Hematopoietic multipotent progenitor cell treated with erythropoietin and hydrocortisone succinate and interleukin-3 and kit ligand, for 4 days (in vitro differentiated cells): ENCODE measurements around the gene OR2T27.
"Not testable (repeated sequence)": the region's sequence is repeated elsewhere in the genome, so short reads cannot be mapped to it uniquely, and the experiment has no call there.

Experiments
- DNase-seq: peaks from one replicate; pipeline ENCODE4 v3.0.0-alpha.2; 2015

Gene OR2T27, protein sequence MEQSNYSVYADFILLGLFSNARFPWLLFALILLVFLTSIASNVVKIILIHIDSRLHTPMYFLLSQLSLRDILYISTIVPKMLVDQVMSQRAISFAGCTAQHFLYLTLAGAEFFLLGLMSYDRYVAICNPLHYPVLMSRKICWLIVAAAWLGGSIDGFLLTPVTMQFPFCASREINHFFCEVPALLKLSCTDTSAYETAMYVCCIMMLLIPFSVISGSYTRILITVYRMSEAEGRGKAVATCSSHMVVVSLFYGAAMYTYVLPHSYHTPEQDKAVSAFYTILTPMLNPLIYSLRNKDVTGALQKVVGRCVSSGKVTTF

DNA sequence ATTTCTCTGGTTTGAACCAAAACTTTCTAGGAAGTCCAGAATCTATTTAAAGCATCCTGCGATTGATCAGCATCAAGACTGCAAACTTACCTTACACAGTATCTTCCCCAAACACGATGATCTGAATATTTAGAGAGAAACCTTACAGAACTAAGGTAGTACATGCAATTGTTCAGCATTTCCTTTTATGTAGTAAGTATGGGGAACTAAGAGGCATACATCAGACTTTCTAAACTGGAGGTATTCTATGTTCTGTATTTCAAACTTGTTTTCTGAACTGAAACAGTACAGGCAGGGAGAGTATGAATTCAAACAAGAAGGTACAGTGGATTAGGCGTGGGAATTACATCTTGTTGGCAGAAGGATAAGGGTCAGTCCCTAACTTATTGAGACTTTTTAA, at the start of gene OR2T27:
OR2T27 (minus strand) TSS at position 175 of the 400 bp plus-strand sequence. CDS start 4,644 bp downstream, outside the sequence.
- not testable (repeated sequence) for DNase-seq

DNA sequence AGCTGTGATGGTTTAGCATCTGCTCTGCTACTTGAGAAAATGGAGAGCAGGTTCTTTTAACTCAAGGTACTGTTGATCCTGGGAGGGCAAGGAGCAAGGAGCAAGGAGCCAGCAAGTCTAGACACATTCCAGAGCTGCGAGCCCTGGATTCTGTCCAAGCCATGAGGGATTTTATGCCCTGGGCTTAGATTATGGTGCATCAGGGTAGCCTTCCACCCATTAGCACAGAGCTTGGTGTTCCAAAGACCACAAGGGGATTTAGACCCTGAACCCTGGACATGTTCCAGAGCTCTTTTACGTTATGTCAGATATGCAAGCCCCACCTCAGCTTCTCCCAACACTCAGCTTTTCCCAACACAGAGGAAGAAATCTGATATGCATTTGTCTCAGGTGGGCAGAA, 49.3 kb upstream of the OR2T27 start:
- no peak for DNase-seq

DNA sequence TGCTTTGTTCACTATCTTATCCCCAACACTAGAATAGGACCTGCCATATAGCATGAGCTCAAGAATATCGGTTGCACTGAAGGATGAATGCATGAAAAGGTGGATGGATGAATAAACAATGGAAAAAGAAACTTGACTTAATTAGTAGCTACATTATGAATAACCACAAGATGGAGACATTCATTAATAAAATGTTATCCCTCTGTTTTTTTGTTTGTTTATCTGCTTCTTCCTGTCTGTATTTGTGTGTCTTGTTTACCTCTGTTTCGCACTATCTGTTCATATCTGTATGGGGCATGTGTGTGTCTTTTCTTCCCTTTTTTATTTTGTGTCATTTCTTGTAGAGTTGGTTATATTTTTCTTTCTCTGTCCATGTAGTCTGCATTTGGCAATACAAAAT, 48.3 kb upstream of the OR2T27 start:
- DNase-seq = peak; percentile 23

DNA sequence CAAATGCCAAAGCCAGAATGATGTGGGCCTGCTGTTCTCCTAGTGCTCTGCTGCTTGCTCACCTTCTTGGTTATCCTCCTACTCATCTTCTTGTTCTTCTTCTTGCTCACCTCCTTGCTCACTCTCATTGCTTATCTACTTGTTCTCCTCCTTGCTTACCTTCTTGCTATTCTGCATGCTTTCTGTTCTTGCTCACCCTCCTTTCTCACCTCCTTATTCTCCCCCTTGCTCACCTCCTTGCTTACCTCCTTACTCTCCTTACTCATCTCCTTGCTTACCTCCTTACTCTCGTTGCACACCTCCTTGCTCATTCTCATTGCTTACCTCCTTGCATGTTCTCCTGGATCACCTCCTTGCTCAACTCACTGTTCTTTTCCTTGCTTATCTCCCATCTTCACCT, 47.4 kb upstream of the OR2T27 start, which contains the start of gene OR14I1:
OR14I1 (minus strand) TSS at position 53 of the 400 bp plus-strand sequence.
- no peak for DNase-seq

DNA sequence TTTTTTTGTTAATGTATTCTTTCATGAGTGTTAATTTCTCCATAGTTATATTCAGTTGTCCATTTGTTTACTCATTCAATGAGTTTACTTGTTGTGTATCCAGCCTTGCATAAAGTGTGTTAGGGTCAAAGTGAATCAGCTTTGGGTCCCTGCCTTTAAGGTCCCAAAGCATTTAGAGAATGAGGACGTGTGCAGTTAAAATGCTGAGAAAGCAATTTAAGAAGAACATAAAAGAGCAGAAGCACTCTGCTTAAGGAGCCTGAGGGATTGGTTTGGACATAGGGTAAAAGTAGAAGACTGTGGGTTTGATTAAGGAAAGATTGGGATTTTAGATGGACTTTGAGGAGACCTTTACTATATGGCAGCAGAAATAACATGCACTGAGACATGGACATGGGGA, 43.8 kb upstream of the OR2T27 start:
- DNase-seq = no peak

DNA sequence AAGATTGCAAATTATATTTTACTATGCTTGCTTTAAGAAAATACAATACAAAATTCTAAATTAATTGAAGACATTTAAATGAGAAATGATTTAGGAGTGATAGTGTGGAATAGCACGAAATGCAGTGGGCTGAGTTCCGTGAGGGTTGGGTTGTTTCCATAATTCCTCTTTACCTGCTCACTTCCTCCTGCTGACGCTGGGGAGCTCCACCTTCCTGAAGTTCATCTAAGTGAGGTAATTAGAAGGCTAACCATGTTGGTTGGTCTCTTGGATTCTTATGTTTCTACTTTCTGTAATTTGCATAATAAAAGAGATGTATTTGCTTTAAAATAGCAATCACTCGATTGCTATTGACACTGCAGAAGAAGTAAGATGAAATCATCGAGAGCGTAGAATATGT, 42.6 kb upstream of the OR2T27 start:
- no peak for DNase-seq

DNA sequence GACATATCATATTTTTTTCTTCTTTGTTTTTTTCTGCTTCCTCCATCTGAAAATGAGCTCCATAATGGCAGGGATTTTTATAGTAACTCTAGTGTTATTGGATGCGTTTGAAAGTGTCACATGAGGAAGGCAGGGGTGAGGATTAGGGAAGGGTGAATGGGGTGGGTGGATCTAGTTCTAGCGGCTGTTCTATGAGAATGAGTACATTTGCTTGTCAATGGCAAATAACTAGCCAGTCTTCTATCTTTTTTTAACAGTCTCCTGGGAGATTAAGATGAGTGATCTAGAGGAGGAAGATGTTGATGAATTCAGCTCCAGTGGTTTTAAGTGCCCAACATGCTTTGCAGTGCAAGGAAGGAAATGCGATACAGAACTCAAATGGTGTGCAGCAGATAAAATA, 41.4 kb upstream of the OR2T27 start:
- no peak for DNase-seq

DNA sequence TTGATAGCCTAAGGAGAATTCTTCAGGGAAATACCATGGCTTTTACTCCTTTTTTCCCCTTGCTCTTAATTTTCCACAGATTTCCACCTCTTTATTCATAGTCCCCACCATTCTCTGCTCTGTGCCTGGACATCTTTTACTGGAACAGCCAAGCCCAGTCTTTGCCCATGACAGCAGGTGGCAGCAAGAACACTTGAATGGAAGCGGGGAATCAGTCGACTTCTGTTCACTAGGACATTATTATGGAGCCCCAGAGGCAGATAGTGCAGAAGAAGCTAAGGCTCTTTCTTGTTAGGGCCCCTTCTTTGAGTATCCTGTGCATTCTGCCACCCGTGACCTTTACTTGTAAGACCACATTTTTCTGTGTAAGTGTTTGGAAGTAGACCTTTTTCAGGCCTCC, 40.9 kb upstream of the OR2T27 start:
- DNase-seq = peak; percentile 73

DNA sequence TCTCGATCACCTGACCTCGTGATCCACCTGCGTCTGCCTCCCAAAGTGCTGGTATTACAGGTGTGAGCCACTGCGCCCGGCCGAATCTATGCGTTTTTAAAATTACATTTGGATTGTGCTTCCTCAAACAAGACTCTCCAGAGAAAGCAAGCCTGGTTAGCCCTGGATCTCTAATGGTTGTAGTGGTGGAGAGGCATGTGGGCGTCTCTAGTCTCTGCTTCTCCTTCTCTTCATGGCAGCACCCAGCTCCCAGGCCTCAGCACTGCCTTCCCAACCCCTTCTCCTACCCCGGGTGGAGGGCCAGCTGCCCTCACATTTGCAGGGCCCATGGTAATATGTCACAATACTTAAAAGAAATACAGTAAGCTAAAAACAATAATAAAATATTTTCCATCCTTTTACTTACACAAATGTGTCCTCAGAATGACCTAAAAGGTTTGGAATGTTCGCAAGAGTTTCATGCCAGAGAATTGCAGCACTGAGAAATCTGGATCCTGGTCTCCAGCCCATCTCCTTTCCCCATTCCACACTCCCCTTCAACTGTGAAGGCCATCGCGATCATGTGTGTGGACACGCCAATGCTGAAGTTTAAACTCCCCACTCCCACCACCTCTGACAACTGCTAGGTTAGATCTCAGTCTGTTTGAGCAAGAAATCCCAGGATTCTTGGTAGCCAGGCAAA, 40.3 kb upstream of the OR2T27 start:
- DNase-seq = no peak

DNA sequence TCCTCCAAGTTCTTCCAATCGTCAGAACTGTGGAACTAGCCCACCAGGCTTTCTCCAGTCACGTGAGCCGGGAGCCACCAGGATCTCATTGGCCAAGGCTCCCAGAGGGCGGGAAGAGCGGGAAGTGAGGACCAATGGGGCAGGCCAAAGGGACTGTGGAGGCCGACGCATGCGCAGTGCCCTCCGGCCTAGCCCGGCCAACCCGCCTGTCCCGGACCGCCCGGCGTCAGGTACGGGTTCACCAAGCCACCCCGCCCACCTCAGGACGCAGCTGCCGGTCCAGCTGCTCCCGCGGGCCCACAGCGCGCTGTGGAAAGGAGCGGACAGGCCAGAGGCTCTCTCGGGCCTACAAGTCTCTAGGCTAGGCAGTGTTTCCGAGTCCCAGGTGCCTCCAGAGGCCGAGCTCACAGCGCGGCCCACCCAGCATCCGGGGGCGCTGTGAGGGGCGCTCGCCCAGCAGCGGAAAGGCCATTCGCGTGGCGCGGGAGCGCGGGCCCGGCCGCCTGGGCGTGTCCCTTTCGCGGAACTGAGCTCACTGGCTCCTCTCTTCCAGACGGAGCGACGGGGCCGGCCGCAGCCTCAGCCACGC, 36.3 kb upstream of the OR2T27 start:
- no peak for DNase-seq

DNA sequence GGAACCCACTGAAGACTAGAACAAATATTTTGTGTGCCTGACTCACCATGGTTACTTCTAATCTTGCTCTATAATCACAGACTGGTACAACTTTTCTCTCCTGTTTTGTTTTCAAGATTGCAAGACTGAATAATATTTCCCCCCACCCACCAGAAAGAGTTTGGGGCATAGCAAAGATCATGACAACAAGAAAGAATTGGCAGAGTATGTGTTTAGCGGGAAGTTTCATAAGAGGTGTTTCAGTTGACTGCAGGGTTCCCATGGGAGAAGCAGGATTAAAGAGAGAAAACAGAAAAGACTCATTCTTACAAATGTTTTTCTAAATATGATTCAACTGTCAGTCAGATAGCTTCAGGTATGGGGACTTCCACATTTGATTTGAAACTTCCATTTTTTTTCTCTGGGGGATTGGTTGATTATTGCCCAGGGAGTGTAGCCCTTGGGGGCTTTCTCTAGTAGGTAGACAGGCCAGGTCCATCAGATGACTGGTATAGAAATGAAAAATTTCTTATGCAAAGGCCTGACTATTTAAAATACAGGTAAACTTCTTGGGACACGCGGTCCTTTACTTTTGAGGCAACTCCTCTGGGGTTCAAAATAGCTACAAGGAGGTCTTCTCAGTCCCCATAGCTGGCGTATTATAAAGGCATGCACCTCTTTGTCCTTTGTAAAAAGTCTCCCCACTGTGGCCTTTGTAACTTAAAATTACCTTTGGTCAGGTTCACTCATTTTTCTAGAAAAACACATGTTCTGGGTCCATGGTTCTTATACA, 33.4 kb upstream of the OR2T27 start:
- DNase-seq = no peak

DNA sequence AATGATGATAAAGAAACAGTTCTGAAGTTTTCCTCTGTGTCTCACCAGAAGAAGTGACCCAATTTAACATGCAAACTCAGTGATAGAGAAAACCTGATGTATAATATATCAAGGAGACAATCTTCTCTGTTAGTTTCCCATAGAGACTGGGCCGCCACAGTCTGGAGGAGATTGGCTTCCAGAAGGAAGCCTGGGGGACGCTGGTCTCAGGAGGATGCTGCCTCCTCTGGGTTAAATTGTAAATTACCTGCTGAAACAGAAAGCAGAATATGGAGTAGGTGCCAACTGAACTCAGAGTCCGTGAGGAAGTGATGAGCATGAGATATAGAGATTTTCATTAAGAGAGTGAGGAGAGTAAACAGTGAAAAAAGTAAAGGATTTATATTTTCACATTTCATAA, 31.5 kb upstream of the OR2T27 start:
- peak; percentile 58 for DNase-seq

DNA sequence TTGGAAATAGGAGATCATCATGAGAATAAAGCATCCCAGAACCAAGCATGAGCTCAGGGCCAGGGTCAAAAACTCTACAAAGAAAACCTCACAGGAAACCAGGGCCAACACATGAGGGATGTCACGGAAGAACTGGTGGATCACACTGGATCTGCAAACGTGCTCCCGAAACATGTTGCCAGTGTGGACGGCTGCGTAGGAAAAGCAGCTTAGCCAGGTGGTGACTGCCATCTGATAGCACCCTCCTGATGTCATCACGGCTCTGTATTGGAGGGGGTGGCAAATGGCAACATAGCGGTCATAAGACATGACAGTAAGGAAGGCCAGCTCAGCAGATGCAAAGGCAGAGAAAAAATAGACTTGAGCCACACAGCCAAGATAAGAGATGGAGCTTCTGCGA, 26.3 kb upstream of the OR2T27 start:
- DNase-seq = no peak

DNA sequence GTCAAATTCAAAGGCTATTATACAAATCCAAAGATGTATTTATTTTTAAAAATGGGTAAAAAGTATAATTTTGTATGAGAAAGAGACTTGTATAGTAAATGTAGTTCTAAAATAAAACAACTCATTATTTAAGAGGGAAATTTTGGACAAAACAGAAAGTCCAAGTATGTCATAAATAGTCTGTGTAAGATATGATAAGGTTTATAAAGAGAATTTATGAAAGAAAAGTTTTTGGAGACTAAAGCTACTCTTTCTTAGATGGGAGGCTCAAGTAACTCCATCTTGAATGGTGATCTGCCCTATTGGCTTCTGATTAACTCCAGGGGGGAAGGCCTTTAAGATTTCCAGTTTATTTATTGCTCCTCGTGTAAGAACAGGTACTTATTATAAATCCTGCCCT, 14.7 kb upstream of the OR2T27 start:
- DNase-seq = no peak

DNA sequence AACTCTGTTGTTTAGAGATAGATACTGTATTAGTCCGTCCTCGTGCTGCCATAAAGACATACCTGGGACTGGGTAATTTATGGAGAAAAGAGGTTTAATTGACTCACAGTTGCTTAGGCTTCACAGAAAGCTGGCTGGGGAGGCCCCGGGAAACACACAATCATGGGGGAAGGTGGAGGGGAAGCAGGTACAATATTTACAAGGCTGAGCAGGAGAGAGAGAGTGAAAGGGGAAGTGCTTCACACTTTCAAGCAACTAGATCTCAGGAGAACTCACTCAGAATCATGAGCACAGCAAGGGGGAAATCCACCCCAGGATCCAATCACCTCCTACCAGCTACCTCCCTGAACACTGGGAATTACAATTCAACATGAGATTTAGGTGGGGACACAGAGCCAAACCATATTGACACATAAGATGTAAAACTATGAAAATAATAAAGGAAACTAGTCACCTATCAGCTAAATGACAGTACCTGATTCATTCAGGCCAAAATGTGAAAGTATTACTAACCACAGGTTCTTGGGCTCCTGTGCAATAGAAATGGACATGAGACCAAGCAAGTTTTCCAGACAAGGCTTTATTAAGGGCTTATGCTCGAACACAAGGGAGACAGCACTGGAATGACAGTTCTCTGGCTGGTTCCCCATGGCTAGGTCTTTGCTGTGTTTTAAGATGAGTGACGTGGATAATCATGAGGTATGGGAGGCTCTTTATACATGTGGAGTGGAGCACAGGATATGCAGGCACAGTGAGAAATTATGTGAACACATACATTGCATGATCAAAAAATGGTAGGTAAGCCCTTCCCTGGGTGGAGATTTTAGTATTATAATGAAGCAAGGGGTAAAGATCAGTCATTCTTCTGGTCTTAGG, 8.4 kb upstream of the OR2T27 start:
- DNase-seq = peak; percentile 4

DNA sequence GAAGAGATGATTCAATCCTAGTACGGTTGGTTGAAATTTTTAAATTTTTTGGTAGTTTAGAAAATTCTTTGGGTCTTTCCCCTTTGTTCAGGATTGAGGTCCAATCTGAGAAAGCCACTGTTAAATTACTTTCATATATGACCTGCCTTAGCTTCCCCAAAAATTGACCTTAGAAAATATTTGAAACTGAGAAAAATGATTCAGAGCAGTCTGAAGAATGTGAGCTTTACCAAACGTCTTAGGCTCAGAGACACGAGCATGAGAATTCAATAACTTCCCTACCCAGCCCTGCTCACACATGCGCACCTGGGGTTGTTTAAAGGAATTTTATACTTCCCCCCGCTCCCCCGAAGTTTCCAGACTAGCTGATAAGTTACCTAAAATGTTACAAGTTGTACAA, 1.5 kb upstream of the OR2T27 start:
- DNase-seq = not testable (repeated sequence)

DNA sequence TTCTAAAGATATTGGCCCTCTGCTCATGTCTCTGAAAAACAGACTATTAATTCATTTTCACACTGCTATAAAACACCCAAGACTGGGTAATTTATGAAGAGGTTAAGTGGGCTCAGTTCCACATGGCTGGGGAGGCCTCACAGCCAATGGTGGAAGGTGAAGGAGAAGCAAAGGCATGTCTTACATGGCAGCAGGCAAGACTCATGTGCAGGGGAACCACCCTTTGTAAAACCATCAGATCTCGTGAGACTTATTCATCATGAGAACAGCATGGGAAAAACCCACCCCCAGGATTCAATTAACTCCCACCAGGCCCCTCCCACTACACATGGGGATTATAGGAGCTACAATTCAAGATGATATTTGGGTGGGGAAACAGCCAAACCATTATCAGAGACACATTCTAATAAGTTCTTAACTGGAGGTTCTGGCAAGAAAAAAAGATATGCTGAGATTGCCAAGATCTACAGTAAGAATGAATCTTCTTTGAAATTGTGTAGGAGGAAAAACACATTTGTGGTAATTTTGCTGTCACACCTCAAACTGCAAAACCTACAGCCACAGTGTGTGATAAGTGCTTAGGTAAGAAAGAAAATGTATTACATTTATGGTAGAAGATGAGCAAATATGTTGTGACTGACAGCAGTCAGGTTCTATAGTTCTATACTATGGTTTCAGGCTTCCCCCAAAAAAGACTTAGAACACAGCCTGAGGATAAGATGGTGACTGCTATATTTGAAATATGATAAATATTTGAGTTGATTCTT, 6.4 kb downstream of the OR2T27 start:
- not testable (repeated sequence) for DNase-seq

DNA sequence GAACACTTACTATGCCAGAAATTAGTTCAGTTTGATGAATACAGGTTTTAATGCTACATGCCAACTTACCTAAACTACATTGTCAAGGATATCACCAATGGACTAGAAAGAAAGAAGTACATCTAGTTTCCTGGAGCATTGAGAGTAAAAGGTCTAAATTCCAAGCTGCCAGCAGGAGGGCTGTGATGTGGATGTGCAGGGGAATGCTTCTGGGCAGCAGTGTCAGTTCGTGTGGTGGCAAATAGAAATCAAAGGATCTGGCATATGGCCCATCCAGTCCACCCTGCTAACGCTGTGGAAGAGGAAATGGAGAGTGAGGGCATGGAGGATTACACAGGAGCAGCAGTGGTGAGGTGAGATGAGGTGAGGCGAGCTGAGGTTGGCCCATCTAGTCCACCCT, 10.2 kb downstream of the OR2T27 start, which contains the start of gene OR2T35:
OR2T35 (minus strand) TSS at position 101 of the 400 bp plus-strand sequence. CDS start 6,020 bp downstream, outside the sequence.
- not testable (repeated sequence) for DNase-seq

DNA sequence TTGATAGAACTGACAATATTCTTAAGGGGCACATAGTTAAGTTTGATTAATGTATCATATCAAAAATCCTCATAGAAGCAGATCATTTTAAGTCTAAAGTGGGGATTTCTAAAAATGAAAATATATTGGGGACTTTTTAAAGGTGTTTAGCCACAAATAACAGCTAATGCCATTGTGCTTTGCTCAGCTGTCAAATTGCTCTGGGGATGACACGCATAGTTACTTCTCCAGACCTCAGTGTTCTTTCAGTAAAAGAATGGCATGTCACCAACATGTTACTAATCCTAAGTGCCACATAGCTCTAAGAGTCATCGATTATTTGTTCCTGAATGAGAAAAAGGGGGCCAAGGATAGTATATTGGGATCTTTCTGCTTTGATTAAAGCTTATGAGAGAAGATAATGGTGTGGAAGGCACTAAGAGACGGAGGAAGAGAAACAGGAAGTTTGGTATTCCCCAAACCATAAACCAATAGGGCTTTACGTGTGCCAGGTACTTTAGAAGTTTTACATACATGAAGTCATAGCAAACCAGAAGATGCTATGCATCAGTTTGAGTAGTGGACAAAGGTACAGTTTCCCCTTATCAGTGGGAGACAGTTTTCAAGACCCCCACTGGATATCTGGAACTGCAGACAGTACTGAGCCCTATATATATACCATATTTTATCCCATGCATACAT, 12.2 kb downstream of the OR2T27 start:
- DNase-seq = not testable (repeated sequence)

DNA sequence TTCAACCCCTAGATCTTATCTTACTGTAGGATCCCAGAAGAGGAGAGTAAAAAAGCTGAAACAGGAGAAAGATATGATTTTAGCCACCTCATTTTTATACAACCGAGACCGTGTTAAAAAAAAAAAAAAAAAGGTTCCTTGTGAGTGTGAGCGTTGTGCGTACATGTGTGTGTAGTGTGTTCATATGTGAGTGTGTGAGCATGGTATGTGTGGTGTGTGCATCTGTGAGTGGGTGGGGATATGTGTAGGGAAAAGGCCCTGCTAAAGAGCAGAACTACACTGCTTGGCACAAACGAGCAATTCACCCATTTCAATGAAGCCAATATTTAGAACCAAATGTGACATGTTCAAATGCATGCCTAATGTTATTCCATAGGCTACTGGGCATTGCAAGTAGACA, 13.7 kb downstream of the OR2T27 start:
- not testable (repeated sequence) for DNase-seq

DNA sequence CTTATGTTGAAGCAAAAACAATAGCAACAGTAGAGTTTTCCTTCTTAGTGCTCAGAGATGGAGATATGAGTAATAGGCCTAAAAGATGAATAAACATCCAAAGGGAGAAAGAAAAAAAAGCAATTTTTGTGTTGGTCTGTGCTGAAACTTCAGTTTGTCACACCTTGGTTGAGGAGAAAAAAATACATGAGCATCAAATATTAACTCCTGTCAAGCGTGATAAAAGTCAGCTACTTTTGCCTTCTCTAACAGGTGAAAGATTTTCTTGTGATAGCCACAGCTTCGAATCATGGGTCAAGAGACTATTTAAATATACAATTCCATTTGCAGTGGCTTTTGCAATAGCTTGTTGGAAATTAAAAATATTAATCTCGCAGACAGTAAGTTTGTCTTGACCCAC, 14.4 kb downstream of the OR2T27 start:
- DNase-seq = not testable (repeated sequence)
